ENCODE results near the gene KANTR. TPM values are rescaled to one million over a fixed set of nuclear protein-coding genes. Genes with fewer than 3 reads are reported as not detected.

The KANTR gene
- total RNA-seq, 1 experiment from 2014 or later: 18.2 TPM

GRCh38 chrX:53128097-53128749 is 34.3 kb downstream of the KANTR start:
- BruUV-seq (replicated peaks): no TSS peak
- Mint-ChIP-seq H3K27ac (ENCODE audit: unreplicated experiment) (no peak overlapping the region), H3K9me3 (ENCODE audit: low read depth, unreplicated experiment) (no peaks in the 10 kb centered on the region), H3K4me1 (ENCODE audit: low read depth, unreplicated experiment) (no peaks in the 10 kb centered on the region), H3K27me3 (ENCODE audit: unreplicated experiment) (no peaks in the 10 kb centered on the region), H3K4me3 (ENCODE audit: low read depth, unreplicated experiment) (no peak overlapping the region), H3K36me3 (ENCODE audit: insufficient read depth, unreplicated experiment) (peaks cover 5% of the 10 kb centered on the region)
- no peak for DNase-seq
- no peak for TF ChIP-seq CTCF (IDR thresholded peaks at IDR 0.05; ENCODE audit: unreplicated experiment)
- CTCF ChIA-PET: no interaction called here
- intact Hi-C loops (cut with micrococcal nuclease; ENCODE audit: unreplicated experiment): no loop called here

DNA sequence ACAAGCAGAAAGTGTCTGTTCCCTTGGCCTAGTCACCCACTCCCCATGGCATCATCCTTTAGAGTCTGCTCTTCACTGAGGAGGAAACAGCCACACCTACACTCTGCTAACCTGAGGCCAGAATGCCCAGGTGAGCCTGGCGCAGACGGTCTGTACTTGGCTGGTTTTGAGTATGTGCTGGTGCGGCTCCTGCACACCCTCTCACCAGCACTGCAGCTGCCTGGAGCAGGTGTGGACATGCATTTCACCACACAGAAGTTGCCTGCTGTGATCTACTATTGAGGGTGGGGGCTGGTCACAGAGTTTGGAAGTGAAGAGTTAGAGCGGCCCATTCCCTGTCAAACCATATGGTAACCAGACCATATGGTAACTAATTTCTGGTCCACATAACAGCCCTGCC is 39.5 kb downstream of the KANTR start:
- Mint-ChIP-seq H3K9me3 (ENCODE audit: low read depth, unreplicated experiment) (no peaks in the 10 kb centered on the region), H3K27me3 (ENCODE audit: unreplicated experiment) (no peaks in the 10 kb centered on the region), H3K4me1 (ENCODE audit: low read depth, unreplicated experiment) (no peaks in the 10 kb centered on the region), H3K27ac (ENCODE audit: unreplicated experiment) (no peak overlapping the region), H3K36me3 (ENCODE audit: insufficient read depth, unreplicated experiment) (peaks cover 5% of the 10 kb centered on the region), H3K4me3 (ENCODE audit: low read depth, unreplicated experiment) (no peak overlapping the region)
- intact Hi-C loops (cut with micrococcal nuclease; ENCODE audit: unreplicated experiment): no loop called here
- TF ChIP-seq CTCF (IDR thresholded peaks at IDR 0.05; ENCODE audit: unreplicated experiment): no peak
- DNase-seq: no peak
- no TSS peak for BruUV-seq (replicated peaks)
- CTCF ChIA-PET: no interaction called here

GRCh38 chrX:53135581-53135980 is 41.6 kb downstream of the KANTR start:
- Mint-ChIP-seq H3K4me1 (ENCODE audit: low read depth, unreplicated experiment) (no peaks in the 10 kb centered on the region), H3K27me3 (ENCODE audit: unreplicated experiment) (no peaks in the 10 kb centered on the region), H3K27ac (ENCODE audit: unreplicated experiment) (no peak overlapping the region), H3K9me3 (ENCODE audit: low read depth, unreplicated experiment) (no peaks in the 10 kb centered on the region), H3K4me3 (ENCODE audit: low read depth, unreplicated experiment) (no peak overlapping the region), H3K36me3 (ENCODE audit: insufficient read depth, unreplicated experiment) (peaks cover 5% of the 10 kb centered on the region)
- no peak for DNase-seq
- TF ChIP-seq CTCF (IDR thresholded peaks at IDR 0.05; ENCODE audit: unreplicated experiment): no peak
- no TSS peak for BruUV-seq (replicated peaks)
- CTCF ChIA-PET: interaction anchor here (0.7 kb wide), 1 partner anchor 16 kb away, joined by 4 read pairs; no protein-coding TSS in a partner anchor
- intact Hi-C loops (cut with micrococcal nuclease; ENCODE audit: unreplicated experiment): no loop called here

- Mint-ChIP-seq H3K9me3 (ENCODE audit: low read depth, unreplicated experiment) (no peaks in the 10 kb centered on the region), H3K36me3 (ENCODE audit: insufficient read depth, unreplicated experiment) (no peaks in the 10 kb centered on the region), H3K4me1 (ENCODE audit: low read depth, unreplicated experiment) (no peaks in the 10 kb centered on the region), H3K27me3 (ENCODE audit: unreplicated experiment) (no peaks in the 10 kb centered on the region), H3K4me3 (ENCODE audit: low read depth, unreplicated experiment) (no peak overlapping the region), H3K27ac (ENCODE audit: unreplicated experiment) (no peak overlapping the region)
- TF ChIP-seq CTCF (IDR thresholded peaks at IDR 0.05; ENCODE audit: unreplicated experiment): no peak
- no peak for DNase-seq
- CTCF ChIA-PET: interaction anchor here (0.6 kb wide), 1 partner anchor 55 kb away, joined by 4 read pairs; no protein-coding TSS in a partner anchor
- no TSS peak for BruUV-seq (replicated peaks)
- intact Hi-C loops (cut with micrococcal nuclease; ENCODE audit: unreplicated experiment): no loop called here
These were observed 59.6 kb downstream of the KANTR start for GRCh38 chrX:53153581-53153980.
